NCI-H2171 (cell line): ENCODE data around the gene NAT16.

Experiments used
- DNase-seq: peaks from one replicate; lab custom pipeline; 2025; lab: John Stamatoyannopoulos, UW

Gene NAT16

DNA sequence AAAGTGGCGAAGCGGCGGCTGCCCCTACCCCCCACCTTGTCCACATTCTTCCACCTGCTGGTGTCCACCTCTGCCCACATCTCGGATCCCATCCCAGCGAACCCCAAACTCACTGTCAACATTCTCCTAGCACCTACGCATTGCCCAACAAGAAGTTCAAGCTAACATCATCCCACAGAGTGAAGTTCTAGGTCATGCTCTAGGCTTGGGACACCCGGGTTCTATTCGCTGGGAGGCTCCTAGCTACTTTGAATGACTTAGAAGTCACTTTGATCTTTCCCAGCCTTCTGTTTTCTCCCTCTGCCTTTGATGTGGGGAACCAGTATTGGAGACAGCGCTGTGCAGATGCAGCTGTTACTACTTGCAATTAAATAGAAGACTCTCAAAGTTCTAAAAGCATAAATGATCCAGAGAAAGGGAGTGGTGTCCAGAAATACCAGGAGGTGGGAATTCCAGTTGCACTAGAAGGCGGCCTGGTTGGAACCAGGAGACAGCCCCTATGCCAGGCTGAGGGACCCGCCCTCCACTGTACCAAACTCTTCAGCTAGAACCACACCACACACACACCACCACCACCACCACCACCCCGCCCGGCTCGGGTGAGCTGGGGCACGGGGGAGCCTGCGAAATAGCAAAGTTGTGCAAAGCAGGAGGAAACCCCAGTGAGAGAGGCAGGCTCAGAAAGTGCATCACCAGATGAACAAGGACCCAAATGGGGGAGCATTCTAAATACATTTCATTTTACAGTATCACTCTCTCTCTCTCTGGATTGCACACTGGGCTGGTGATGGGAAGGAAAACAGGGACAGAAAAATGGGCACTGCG lies 9.3 kb downstream of the NAT16 start:
- no peak for DNase-seq

DNA sequence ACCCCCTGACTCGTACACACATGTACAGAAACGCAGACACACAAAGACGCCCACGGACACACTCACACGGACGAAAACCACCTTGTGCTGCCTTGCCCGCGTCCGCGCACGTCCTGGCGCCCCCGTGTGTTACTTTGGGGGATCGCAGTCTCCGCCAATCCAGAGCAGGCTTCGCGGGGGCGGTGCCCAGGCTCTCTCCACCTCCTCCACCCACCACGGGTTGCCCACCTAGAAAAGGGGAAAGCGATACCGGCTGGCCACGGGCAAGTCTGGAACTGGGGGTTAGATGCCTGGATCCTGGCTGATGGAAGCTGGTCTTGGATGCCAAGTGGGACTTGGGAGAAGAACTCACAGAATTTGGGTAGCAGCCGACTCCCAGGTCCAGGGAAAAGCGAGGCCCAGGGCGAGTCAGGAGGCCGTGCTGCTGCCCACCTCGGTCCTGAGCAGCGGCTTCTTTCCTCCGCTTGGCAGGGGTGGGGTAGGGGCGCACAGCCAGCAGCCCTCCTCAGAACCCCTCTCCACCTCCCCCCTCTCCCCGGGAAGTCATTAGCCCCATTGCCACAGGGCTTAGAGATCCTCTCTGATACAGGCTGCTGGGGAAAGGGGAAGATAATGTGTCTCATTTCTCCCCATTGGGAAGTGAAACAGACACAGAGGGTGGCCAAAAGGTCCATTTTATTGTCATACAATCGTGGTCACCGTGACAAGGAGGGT lies 10.1 kb downstream of the NAT16 start:
- DNase-seq = peak; percentile 17

GRCh38 chr7:101169110-101169837 lies 10.8 kb downstream of the NAT16 start:
- DNase-seq = no peak

DNA sequence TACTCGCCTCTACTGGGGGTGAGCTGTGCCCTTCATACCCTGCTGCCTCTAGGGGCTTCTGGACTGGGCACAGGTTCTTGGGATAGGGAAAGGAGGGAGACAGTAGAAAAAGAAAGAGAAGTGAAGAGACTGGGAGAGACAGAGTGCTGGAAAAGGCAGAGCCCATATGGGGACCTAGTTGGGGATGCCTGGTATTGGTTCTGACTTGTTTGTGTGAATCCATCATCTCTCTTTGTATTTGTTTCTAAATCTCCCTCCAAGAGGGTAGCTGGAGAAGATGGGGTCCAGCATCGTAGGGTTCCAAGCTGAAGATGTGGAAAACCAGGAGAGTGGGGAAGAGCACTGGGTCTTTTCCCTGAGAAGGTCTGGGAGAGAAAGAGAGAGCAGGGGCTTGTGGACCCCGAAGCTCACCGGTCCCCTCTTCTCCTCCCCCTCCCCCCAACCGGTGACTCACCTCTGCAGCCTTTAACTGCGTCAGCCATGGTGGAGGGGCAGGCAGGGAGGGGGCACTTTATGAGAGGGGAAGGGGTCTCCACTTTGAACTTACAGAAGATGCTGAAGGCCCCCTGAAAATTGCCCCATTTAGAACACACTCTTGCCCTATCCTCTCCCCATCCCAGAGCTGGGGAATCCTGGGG lies 11.6 kb downstream of the NAT16 start:
- DNase-seq = no peak

GRCh38 chr7:101167645-101168411 lies 12.3 kb downstream of the NAT16 start:
- DNase-seq = no peak

DNA sequence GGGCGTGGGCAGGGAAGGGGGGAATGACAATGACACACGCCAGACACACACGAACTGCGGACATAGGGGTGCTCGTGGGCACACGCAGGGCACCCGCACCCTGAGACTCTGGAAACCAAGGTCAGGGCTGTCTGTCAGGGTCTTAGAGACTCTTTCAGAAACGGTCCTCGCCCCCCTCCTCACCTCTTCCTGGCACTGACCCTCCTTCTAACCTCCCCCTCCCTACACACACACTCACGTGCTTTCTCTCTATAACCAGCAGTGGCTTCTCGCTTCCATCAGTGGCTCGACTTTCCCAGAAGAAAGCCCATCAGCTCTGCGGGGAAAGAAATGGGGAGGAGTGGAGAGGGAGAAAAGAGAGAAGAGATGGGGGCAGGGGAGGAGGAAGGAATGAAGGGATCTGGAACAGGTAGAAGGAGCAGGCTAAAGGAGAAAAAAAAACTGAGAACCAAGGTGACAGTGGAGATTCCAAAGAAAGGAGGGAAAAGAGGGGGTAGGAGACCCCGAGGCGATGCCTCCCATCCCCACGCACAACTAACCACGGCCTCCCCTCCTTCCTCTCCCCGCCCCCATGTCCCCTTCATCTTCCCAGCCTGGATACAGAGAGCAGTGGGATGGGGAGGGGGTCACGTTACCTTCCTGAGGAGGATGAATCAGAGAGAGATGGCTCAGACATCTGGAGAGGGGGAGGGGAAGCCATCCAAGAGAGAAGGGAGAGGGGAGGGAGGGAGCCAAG lies 13.0 kb downstream of the NAT16 start:
- peak; percentile 93 for DNase-seq

GRCh38 chr7:101166648-101166908 lies 13.5 kb downstream of the NAT16 start:
- DNase-seq = no peak

- no peak for DNase-seq
These were observed 14.0 kb downstream of the NAT16 start for GRCh38 chr7:101165958-101166647.

- DNase-seq = peak; percentile 92
These were observed 14.8 kb downstream of the NAT16 start, which contains the start of gene VGF for GRCh38 chr7:101165075-101165957. Gene VGF, minus strand, starts transcription at chr7:101165569. Its CDS starts 726 bp downstream, at chr7:101164843.

DNA sequence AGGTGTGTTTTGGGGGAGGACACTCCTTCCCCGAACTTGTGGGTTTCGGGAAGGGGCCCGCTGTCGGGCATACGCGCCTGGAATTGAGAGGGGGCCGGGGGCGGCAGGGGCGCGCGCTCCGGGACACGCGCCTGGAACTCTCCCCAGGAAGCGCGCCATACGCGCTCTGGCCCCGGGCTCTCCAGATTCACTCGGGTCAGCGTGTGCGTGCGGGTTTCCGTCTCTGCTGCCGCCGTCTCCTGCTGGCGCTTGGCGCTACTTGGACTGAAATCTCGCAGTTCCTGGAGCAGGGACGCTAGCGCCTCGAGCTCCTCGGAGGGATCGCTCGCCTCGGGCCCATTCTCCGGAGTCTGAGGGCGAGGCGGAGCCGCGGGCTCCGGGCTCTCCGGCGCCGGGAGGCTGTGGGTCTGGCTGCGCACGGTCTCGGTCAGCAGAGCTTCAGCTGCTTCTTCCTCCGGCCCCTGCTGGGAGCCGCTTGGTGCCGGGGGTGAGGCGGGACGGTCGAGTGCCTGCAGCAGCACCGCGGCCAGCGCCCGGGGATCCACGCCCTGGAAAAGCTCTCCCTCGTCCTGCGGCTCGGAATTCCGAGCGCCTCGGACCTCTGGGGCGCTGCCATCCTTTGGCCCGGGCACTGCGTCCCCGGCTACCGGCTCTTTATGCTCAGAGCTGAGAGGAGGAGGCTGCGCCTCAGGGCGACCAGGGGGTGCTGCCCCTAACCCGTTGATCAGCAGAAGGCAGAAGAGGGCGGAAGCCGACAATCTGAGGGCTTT lies 15.8 kb downstream of the NAT16 start:
- DNase-seq = no peak

- peak; percentile 51 for DNase-seq
These were observed 16.6 kb downstream of the NAT16 start for GRCh38 chr7:101163279-101164070.

DNA sequence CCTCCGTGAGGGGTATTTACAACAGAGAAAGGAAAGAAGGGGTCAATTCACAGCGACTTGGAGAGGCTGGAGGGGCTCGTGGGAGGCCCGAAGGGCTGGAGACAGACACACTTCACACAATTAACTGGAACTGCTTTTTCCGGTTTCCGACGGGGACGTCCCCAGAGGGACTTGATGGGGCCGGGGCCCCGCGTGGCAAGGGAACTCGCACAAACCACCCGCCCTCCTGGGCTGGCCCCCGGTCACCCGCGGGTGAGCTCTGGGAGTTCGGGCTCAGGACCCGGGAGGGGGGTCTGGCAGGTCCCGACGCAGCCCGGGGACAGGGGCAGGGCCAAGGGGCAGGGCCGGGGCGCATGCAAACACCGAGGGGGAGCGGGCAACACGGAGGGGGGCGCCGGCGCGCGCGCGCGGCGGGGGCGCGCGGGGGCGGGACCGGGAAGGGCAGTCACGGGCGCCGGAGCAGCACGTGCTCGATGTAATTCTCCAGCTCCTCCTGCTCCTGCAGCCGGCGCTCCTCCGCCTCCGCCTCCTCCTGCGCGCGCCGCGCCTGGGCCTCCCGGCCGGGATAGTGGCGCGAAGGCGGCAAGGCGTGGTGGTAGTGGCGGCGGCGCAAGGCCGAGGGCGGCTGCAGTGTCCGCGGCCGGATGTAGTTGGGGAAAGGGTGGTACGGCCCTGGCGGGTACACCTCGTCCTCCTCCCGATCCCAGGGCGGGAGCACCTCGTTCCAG lies 17.4 kb downstream of the NAT16 start:
- DNase-seq = peak; percentile 52

GRCh38 chr7:101161692-101162471 lies 18.2 kb downstream of the NAT16 start:
- no peak for DNase-seq

DNA sequence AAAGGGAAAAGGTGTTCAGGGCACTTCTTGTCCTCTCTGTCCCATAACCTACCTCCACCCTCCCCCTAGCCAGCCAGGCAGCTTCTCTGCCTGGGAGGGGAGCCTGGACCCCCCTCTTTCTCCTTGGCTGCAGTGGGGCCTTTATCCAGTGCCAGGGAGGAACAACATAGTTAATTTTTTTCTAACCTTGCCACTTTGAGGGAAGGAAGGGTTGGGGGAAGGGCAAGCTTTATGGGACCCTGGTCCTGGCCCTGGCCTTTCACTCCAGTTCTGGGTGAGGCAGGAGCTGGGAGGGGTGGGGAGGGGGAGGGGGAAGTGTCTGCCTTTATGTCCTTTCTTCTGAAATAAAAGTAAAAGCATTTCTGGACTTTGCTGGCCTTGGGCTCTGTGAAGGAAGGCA lies 19.2 kb downstream of the NAT16 start:
- no peak for DNase-seq

DNA sequence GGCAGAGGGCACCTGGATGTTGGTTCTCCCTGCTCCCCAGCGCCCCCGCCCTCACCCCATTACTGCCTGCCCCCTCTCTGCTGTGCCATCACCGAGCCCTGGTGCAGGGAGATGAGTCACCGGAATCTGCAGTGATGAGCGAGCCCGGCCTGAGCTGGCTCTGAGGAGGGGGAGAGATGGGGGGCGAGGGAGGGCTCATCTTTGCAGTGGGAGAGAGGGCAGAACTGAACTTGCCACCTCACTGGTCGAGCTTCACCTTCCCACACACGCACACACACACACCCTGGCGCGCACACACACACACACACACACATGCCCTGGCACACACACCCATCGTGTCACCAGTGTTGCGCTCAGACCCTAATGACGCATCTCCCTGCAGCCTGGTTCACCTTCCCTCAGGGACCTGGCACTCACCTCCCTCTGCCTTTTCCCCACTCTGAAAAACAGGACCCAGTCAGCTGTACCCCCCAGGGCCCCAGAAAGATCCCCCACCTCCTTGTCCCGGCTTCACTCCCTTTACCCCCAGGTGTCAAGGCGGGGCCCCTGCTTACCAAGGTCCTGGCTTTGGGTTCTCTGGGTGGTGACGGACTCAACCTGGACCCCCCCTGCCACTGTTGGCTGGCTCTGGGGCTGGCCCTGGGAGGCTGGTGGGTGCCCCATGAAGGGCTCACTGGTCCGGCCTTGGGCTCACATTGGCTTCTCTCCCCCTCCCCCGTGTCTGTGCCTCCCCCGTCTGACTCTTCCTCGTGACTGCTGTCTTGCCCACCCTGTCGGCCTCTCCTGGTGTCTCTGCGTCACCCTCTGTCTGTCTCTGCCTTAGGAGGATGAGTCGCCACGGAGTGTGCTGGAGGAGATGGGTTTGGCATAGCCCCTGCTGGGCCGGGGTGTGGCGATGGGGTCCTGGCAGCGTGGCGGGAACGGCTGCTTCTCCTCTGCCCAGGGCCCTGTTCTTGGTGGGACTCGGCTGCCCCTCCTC lies 20.1 kb downstream of the NAT16 start:
- no peak for DNase-seq
